Activated B cell treated with CpG ODN at 0.5 μM for 24 hours (primary cell): ENCODE results near the gene NPAS2. TPM values are rescaled to one million over a fixed set of nuclear protein-coding genes. Genes with fewer than 3 reads are reported as not detected.
A peak's percentile ranks its signal among the peaks of the same experiment; 100 is the strongest.

Experiments used
- ATAC-seq: fragments of 200-7000 bp; cut with Tn5 transposase; one replicate; pipeline ENCODE4 v1.10.0; 2021; ENCODE audit warnings: low read depth, mild to moderate bottlenecking, moderate library complexity
- CTCF ChIA-PET: fragments of 350-600 bp; sonication (Branson Sonifier 250); formaldehyde crosslinking; loops from one replicate; lab custom pipeline; 2021; ENCODE audit warnings: antibody characterized with exemption; lab: Charles Lee
- POLR2A ChIA-PET: fragments of 350-600 bp; sonication (Branson Sonifier 250); formaldehyde crosslinking; loops from one replicate; lab custom pipeline; 2021; ENCODE audit warnings: antibody characterized with exemption; lab: Charles Lee
- DNase-seq: peaks from one replicate; pipeline ENCODE4 v3.0.0; 2022
- H3K27ac Mint-ChIP-seq: one replicate; pipeline ENCODE4 v1.8.0; 2020; ENCODE audit warnings: mixed read lengths
- H3K27me3 Mint-ChIP-seq: one replicate; pipeline ENCODE4 v1.8.0; 2021; ENCODE audit warnings: mixed read lengths
- H3K36me3 Mint-ChIP-seq: one replicate; pipeline ENCODE4 v1.8.0; 2021; ENCODE audit warnings: low read depth, mixed read lengths
- H3K4me1 Mint-ChIP-seq: one replicate; pipeline ENCODE4 v1.8.0; 2021; ENCODE audit warnings: mixed read lengths
- H3K4me3 Mint-ChIP-seq: one replicate; pipeline ENCODE4 v1.8.0; 2020; ENCODE audit warnings: mild to moderate bottlenecking, mixed read lengths
- H3K9me3 Mint-ChIP-seq: one replicate; pipeline ENCODE4 v1.8.0; 2020; ENCODE audit warnings: mixed read lengths
- CTCF ChIP-seq: fragments of 200-600 bp; IDR thresholded peaks from one replicate; pipeline ENCODE4 v1.8.0; 2022; ENCODE audit warnings: antibody characterized with exemption, mild to moderate bottlenecking
- intact Hi-C: fragments of 100-400 bp; cut with micrococcal nuclease; formaldehyde crosslinking; loops from one replicate; pipeline ENCODE4 v1.15.1; 2024
- total RNA-seq: library from RNA; stranded (reverse); gene quantifications from 2 replicates; pipeline ENCODE4 v1.2.3, GENCODE V29; 2022

Gene NPAS2
- total RNA-seq, 1 donor from 2014 or later = not detected

- intact Hi-C loops = no loop called here
- ATAC-seq = no peak
- H3K9me3 Mint-ChIP-seq = no peaks in the 10 kb centered on the region
- H3K27ac Mint-ChIP-seq = no peak overlapping the region
- no peak for TF ChIP-seq CTCF
- no peak overlapping the region for H3K4me3 Mint-ChIP-seq
- H3K27me3 Mint-ChIP-seq = peaks cover 6% of the 10 kb centered on the region
- POLR2A ChIA-PET = no interaction called here
- CTCF ChIA-PET = no interaction called here
- no peaks in the 10 kb centered on the region for H3K36me3 Mint-ChIP-seq
- DNase-seq = no peak
- H3K4me1 Mint-ChIP-seq = no peaks in the 10 kb centered on the region
Measured at GRCh38 chr2:100921685-100922161, 101.8 kb downstream of the NPAS2 start.

GRCh38 chr2:100923461-100924060 is 103.6 kb downstream of the NPAS2 start:
- POLR2A ChIA-PET = no interaction called here
- CTCF ChIA-PET = no interaction called here
- no peak for DNase-seq

GRCh38 chr2:100924122-100924519 is 104.2 kb downstream of the NPAS2 start:
- intact Hi-C loops = no loop called here
- ATAC-seq (no peak), DNase-seq (no peak)
- no peak for TF ChIP-seq CTCF
- POLR2A ChIA-PET = no interaction called here
- Mint-ChIP-seq H3K4me1 (no peaks in the 10 kb centered on the region), H3K4me3 (no peak overlapping the region), H3K27ac (no peak overlapping the region), H3K9me3 (no peaks in the 10 kb centered on the region), H3K36me3 (no peaks in the 10 kb centered on the region), H3K27me3 (peaks cover 4% of the 10 kb centered on the region)
- CTCF ChIA-PET = no interaction called here

More at GRCh38 chr2:100923461-100924060, 103.6 kb downstream of the NPAS2 start:
- intact Hi-C loops = no loop called here
- no peaks in the 10 kb centered on the region for H3K4me1 Mint-ChIP-seq
- no peaks in the 10 kb centered on the region for H3K36me3 Mint-ChIP-seq
- ATAC-seq = no peak
- H3K4me3 Mint-ChIP-seq = no peak overlapping the region
- no peak overlapping the region for H3K27ac Mint-ChIP-seq
- no peak for TF ChIP-seq CTCF
- no peaks in the 10 kb centered on the region for H3K9me3 Mint-ChIP-seq
- peaks cover 3% of the 10 kb centered on the region for H3K27me3 Mint-ChIP-seq

GRCh38 chr2:100924520-100925451 is 104.8 kb downstream of the NPAS2 start:
- Mint-ChIP-seq H3K27me3 (peaks cover 9% of the 10 kb centered on the region), H3K27ac (no peak overlapping the region), H3K4me3 (peak overlapping the region; percentile 29), H3K36me3 (no peaks in the 10 kb centered on the region), H3K9me3 (no peaks in the 10 kb centered on the region), H3K4me1 (no peaks in the 10 kb centered on the region)
- no peak for TF ChIP-seq CTCF
- intact Hi-C loops = no loop called here
- ATAC-seq (peak; percentile 31), DNase-seq (no peak)
- ChIA-PET POLR2A (no interaction called here), CTCF (interaction anchor here (0.6 kb wide), 1 partner anchor 460 kb away, joined by 4 read pairs; no protein-coding TSS in a partner anchor)

GRCh38 chr2:100928235-100928634 is 108.3 kb downstream of the NPAS2 start:
- Mint-ChIP-seq H3K27me3 (peaks cover 14% of the 10 kb centered on the region), H3K9me3 (no peaks in the 10 kb centered on the region), H3K4me1 (no peaks in the 10 kb centered on the region), H3K27ac (no peak overlapping the region), H3K36me3 (no peaks in the 10 kb centered on the region), H3K4me3 (no peak overlapping the region)
- ChIA-PET POLR2A (no interaction called here), CTCF (no interaction called here)
- TF ChIP-seq CTCF = no peak
- no peak for DNase-seq
- ATAC-seq = no peak
- intact Hi-C loops = no loop called here
